Astrocyte (in vitro differentiated cells and primary cell): ENCODE data around the gene LAMTOR5. TPM values are rescaled to one million over a fixed set of nuclear protein-coding genes. Genes with fewer than 3 reads are reported as not detected.
A peak's percentile ranks its signal among the peaks of the same experiment; 100 is the strongest.

Experiments used
- DNase-seq: peaks from one replicate; pipeline ENCODE4 v3.0.0-alpha.2; 2010; ENCODE audit warnings: low read depth
- FAIRE-seq: peaks from 2 replicates; lab custom pipeline; 2011; peaks lifted over from hg19 to GRCh38; lab: Jason Lieb, UNC
- H2AFZ ChIP-seq: 2 replicates; pipeline ENCODE4 v1.6.0; 2012; ENCODE audit warnings: low read depth, low read length, inconsistent platforms
- H3K27ac ChIP-seq: 2 replicates; pipeline ENCODE4 v1.5.1; 2011; ENCODE audit warnings: low read depth, low read length, inconsistent platforms
- H3K27me3 ChIP-seq: 2 replicates; pipeline ENCODE4 v1.6.0; 2011; ENCODE audit warnings: low read length, inconsistent platforms; ENCODE audit not compliant: insufficient read depth
- H3K36me3 ChIP-seq: 2 replicates; pipeline ENCODE4 v1.5.1; 2011; ENCODE audit warnings: low read length, inconsistent platforms; ENCODE audit not compliant: insufficient read depth
- H3K4me1 ChIP-seq: 2 replicates; pipeline ENCODE4 v1.5.1; 2011; ENCODE audit warnings: low read length, inconsistent platforms; ENCODE audit not compliant: insufficient read depth
- H3K4me2 ChIP-seq: 2 replicates; pipeline ENCODE4 v1.6.0; 2012; ENCODE audit warnings: low read length, inconsistent platforms
- H3K4me3 ChIP-seq: 2 replicates; pipeline ENCODE4 v1.5.1; 2011; ENCODE audit warnings: low read depth, mild to moderate bottlenecking, low read length, inconsistent platforms; ENCODE audit not compliant: insufficient read depth
- H3K79me2 ChIP-seq: 2 replicates; pipeline ENCODE4 v1.6.0; 2012; ENCODE audit warnings: mild to moderate bottlenecking, low read length, inconsistent platforms; ENCODE audit not compliant: insufficient read depth
- H3K9ac ChIP-seq: 2 replicates; pipeline ENCODE4 v1.6.0; 2012; ENCODE audit warnings: mild to moderate bottlenecking, low read length, inconsistent platforms
- H3K9me3 ChIP-seq: 2 replicates; pipeline ENCODE4 v1.5.1; 2012; ENCODE audit warnings: low read depth, mild to moderate bottlenecking, low read length, inconsistent platforms; ENCODE audit not compliant: insufficient read depth
- H4K20me1 ChIP-seq: 2 replicates; pipeline ENCODE4 v1.6.0; 2012; ENCODE audit warnings: low read length, inconsistent platforms; ENCODE audit not compliant: insufficient read depth
- H3K27ac Mint-ChIP-seq: one replicate; pipeline ENCODE4 v1.8.0; 2021; ENCODE audit warnings: mild to moderate bottlenecking, mixed read lengths; ENCODE audit not compliant: unreplicated experiment
- H3K27me3 Mint-ChIP-seq: one replicate; pipeline ENCODE4 v1.8.0; 2021; ENCODE audit warnings: low read depth, mixed read lengths; ENCODE audit not compliant: unreplicated experiment
- H3K36me3 Mint-ChIP-seq: one replicate; pipeline ENCODE4 v1.8.0; 2021; ENCODE audit warnings: low read depth, mixed read lengths; ENCODE audit not compliant: unreplicated experiment
- H3K4me1 Mint-ChIP-seq: one replicate; pipeline ENCODE4 v1.8.0; 2021; ENCODE audit warnings: low read depth, mixed read lengths; ENCODE audit not compliant: unreplicated experiment
- H3K4me3 Mint-ChIP-seq: one replicate; pipeline ENCODE4 v1.8.0; 2021; ENCODE audit warnings: mild to moderate bottlenecking, moderate library complexity, mixed read lengths; ENCODE audit not compliant: unreplicated experiment
- H3K9me3 Mint-ChIP-seq: one replicate; pipeline ENCODE4 v1.8.0; 2021; ENCODE audit warnings: mild to moderate bottlenecking, mixed read lengths; ENCODE audit not compliant: unreplicated experiment
- EZH2 ChIP-seq: IDR thresholded peaks from 2 replicates; pipeline ENCODE4 v1.6.1; 2012; ENCODE audit warnings: mild to moderate bottlenecking, low read length, inconsistent platforms; ENCODE audit not compliant: insufficient read depth
- total RNA-seq: library from RNA; stranded (reverse); gene quantifications from 2 replicates; pipeline ENCODE4 v1.2.1, GENCODE V29; 2021
- TF ChIP-seq, protein P1 (sequence below): IDR thresholded peaks from 2 replicates; pipeline ENCODE4 v1.5.1; 2011; ENCODE audit warnings: low read depth, mild to moderate bottlenecking, inconsistent platforms, low read length, moderate library complexity; ENCODE audit not compliant: insufficient read depth

The LAMTOR5 gene
- total RNA-seq, 1 donor from 2014 or later: 126 TPM

DNA sequence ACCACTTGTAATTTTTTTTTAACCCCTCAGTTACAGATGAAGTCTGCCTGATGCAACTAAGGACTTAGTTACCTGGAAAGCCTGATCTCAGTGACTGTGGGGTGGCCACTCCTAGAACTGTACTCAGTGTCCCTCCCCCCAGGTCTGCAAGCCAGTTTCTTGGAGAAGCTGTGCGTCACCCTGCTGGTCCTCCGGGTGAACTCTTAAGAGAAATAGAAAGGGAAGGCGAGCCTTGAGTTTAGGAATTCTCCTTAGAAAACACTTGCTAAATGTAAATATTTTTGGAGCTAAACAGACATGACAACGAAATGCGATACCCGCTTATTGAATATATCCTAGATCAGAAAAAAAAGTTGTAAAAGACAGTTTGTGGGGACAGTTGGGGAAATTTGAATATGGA lies 17.4 kb downstream of the LAMTOR5 start:
- Mint-ChIP-seq H3K4me1 (peaks cover 26% of the 10 kb centered on the region), H3K4me3 (peak overlapping the region; percentile 79), H3K27ac (peak overlapping the region; percentile 86), H3K36me3 (peaks cover 4% of the 10 kb centered on the region), H3K27me3 (no peaks in the 10 kb centered on the region), H3K9me3 (peaks cover 2% of the 10 kb centered on the region)
- no peak for FAIRE-seq
- TF ChIP-seq, protein P1, sequence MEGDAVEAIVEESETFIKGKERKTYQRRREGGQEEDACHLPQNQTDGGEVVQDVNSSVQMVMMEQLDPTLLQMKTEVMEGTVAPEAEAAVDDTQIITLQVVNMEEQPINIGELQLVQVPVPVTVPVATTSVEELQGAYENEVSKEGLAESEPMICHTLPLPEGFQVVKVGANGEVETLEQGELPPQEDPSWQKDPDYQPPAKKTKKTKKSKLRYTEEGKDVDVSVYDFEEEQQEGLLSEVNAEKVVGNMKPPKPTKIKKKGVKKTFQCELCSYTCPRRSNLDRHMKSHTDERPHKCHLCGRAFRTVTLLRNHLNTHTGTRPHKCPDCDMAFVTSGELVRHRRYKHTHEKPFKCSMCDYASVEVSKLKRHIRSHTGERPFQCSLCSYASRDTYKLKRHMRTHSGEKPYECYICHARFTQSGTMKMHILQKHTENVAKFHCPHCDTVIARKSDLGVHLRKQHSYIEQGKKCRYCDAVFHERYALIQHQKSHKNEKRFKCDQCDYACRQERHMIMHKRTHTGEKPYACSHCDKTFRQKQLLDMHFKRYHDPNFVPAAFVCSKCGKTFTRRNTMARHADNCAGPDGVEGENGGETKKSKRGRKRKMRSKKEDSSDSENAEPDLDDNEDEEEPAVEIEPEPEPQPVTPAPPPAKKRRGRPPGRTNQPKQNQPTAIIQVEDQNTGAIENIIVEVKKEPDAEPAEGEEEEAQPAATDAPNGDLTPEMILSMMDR: no peak
- TF ChIP-seq EZH2: no peak
- H2AFZ ChIP-seq: no peak overlapping the region
- H3K4me2 ChIP-seq: peak overlapping the region; percentile 81
- H3K4me1 ChIP-seq: peaks cover 18% of the 10 kb centered on the region
- H3K27me3 ChIP-seq: no peaks in the 10 kb centered on the region
- H3K9ac ChIP-seq: peak overlapping the region; percentile 67
- H3K4me3 ChIP-seq: peak overlapping the region; percentile 44
- no peaks in the 10 kb centered on the region for H3K36me3 ChIP-seq
- H3K9me3 ChIP-seq: no peaks in the 10 kb centered on the region
- no peaks in the 10 kb centered on the region for H4K20me1 ChIP-seq
- peaks cover 3% of the 10 kb centered on the region for H3K79me2 ChIP-seq
- peak; percentile 77 for DNase-seq
- H3K27ac ChIP-seq: peak overlapping the region; percentile 52

DNA sequence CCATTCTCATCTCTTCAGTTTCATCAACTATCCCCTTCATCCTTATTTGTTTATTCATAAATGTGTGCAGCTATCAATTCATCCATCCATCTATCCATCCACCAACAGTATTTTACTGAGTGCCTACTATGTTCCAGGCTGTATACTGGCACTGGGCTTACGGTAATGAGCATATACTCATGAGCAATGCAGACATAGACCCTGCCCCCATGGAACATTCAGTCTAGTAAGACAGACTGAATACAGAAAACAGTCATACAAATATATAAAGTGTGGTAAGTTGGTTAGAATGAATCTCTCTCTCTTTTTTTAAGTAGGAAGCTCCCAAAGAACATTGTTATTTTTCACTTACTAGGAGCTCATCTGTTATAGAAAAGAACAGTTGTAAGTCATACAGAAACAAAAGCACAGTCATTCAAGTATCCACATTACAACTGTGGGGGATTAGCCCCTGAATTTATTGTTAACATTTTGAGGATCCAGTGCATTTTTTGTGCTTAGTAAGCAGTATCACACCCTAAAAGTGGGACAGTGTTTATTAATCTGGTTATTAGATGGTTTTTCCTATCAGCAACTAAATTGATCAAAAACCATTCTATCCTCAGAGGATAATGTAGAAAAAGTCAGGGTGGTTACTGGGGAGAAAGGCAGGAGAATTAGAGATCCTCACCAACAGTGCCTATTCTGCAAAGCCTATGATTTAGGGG lies 20.3 kb downstream of the LAMTOR5 start:
- peak overlapping the region; percentile 30 for H3K4me3 Mint-ChIP-seq
- peaks cover 2% of the 10 kb centered on the region for H3K36me3 ChIP-seq
- no peak overlapping the region for H3K27ac ChIP-seq
- H3K79me2 ChIP-seq: peaks cover 3% of the 10 kb centered on the region
- FAIRE-seq: no peak
- no peak overlapping the region for H2AFZ ChIP-seq
- H3K36me3 Mint-ChIP-seq: peaks cover 3% of the 10 kb centered on the region
- no peaks in the 10 kb centered on the region for H3K9me3 ChIP-seq
- no peaks in the 10 kb centered on the region for H3K27me3 Mint-ChIP-seq
- H3K4me2 ChIP-seq: no peak overlapping the region
- TF ChIP-seq, protein P1: no peak
- TF ChIP-seq EZH2: no peak
- no peaks in the 10 kb centered on the region for H4K20me1 ChIP-seq
- H3K9me3 Mint-ChIP-seq: no peaks in the 10 kb centered on the region
- H3K27ac Mint-ChIP-seq: no peak overlapping the region
- peaks cover 6% of the 10 kb centered on the region for H3K4me1 ChIP-seq
- no peak for DNase-seq
- H3K4me3 ChIP-seq: no peak overlapping the region
- peaks cover 14% of the 10 kb centered on the region for H3K4me1 Mint-ChIP-seq
- H3K9ac ChIP-seq: no peak overlapping the region
- no peaks in the 10 kb centered on the region for H3K27me3 ChIP-seq

DNA sequence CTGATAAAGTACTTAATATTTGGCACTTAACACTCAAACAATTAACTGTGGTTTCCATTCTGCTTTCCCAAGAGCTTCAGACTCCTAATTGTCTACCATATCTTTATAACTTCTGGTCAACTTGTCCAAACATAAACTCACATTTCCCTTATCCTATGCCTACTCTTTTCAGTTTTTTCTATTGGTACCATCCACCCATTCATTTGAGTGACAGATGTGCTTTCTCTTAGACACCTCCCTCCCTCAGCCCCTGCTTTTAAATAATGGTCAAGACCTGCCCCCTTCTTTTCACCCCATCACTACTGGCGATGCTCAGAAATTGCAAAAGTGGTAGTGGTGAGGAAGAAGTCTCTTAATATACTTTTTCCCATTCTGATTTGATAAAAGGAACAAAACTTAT lies 22.1 kb downstream of the LAMTOR5 start:
- H3K27ac ChIP-seq: no peak overlapping the region
- no peaks in the 10 kb centered on the region for H3K27me3 ChIP-seq
- H3K4me2 ChIP-seq: no peak overlapping the region
- no peak overlapping the region for H3K4me3 ChIP-seq
- DNase-seq: no peak
- peaks cover 2% of the 10 kb centered on the region for H3K36me3 ChIP-seq
- H3K9me3 ChIP-seq: no peaks in the 10 kb centered on the region
- peaks cover 3% of the 10 kb centered on the region for H3K79me2 ChIP-seq
- no peaks in the 10 kb centered on the region for H4K20me1 ChIP-seq
- peaks cover 11% of the 10 kb centered on the region for H3K4me1 Mint-ChIP-seq
- TF ChIP-seq, protein P1: no peak
- no peak for TF ChIP-seq EZH2
- H3K4me3 Mint-ChIP-seq: no peak overlapping the region
- no peaks in the 10 kb centered on the region for H3K27me3 Mint-ChIP-seq
- H3K36me3 Mint-ChIP-seq: peaks cover 3% of the 10 kb centered on the region
- H3K4me1 ChIP-seq: peaks cover 3% of the 10 kb centered on the region
- no peaks in the 10 kb centered on the region for H3K9me3 Mint-ChIP-seq
- no peak for FAIRE-seq
- no peak overlapping the region for H3K9ac ChIP-seq
- no peak overlapping the region for H3K27ac Mint-ChIP-seq
- no peak overlapping the region for H2AFZ ChIP-seq
